ENCODE data around the gene NCOR1. TPM values are rescaled to one million over a fixed set of nuclear protein-coding genes. Genes with fewer than 3 reads are reported as not detected.

Gene NCOR1
- total and polyA plus RNA-seq, 9 of the 15 experiments (the other 6 are each of a cell fraction or from before 2014, with no cell fraction given): 20.2 to 66.5 (median 50.9) TPM

DNA sequence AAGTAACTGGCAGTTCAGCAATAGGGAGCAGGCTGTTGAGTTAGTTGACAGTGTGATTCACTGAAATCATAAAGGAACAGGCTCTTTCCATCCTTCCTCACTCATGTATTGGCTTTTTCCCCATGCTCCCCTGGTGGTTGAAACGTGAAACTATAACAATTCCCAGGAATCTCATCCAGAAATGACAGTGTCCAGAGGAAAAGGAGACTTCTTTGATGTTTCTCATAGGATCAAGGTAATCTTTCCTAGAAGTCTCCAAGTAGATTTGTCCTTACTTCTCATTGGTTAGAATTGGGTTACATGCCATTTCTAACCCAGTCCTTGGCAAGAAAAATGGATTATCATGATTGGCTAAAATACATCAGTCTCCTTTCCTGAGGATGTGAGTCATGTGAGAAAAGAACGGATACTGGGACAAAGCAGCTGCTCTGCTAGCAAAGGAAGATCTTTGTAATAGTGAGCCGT lies 201.4 kb downstream of the NCOR1 start:
- DNase-seq (ENCODE audit: extremely low read depth in 1 of 4, low spot score in 3 of 4) (no peak), FAIRE-seq (no peak), ATAC-seq (no peak)
- intact Hi-C loops (cut with micrococcal nuclease) (no loop called here), in situ Hi-C loops (cut with MboI) (no loop called here)
- Histone ChIP-seq H2AFZ (ENCODE audit: low read depth, low read length) (no peak overlapping the region), H3K9ac (ENCODE audit: insufficient read depth in 1 of 2, low read depth in 2 of 2, low read length in 2 of 2) (no peak overlapping the region), H4K20me1 (replicated peaks; ENCODE audit: control insufficient read depth, insufficient read depth, low read length) (no peaks in the 10 kb centered on the region), H3K36me3 (ENCODE audit: control insufficient read depth, insufficient read depth, low read length) (peaks cover 69% of the 10 kb centered on the region), H3K9me1 (ENCODE audit: control insufficient read depth, insufficient read depth, low read length) (no peaks in the 10 kb centered on the region), H3K4me3 (no peak overlapping the region), H3K27me3 (ENCODE audit: control insufficient read depth in 2 of 2, insufficient read depth in 2 of 2, low read length in 2 of 2) (no peaks in the 10 kb centered on the region), H3K4me1 (replicated peaks in 1 of 2; ENCODE audit: control insufficient read depth in 2 of 2, insufficient read depth in 2 of 2, low read length in 2 of 2) (no peaks in the 10 kb centered on the region; a peak in 1 of 5 replicates), H3K9me3 (replicated peaks; ENCODE audit: control insufficient read depth, insufficient read depth, low read depth, low read length) (no peaks in the 10 kb centered on the region), H3K79me2 (ENCODE audit: control insufficient read depth, insufficient read depth, low read length) (no peaks in the 10 kb centered on the region; the same call in 1 of the 3 replicates), H3K4me2 (ENCODE audit: insufficient read depth, low read length) (no peak overlapping the region), H3K27ac (ENCODE audit: extremely low read depth, low read depth, low read length) (no peak overlapping the region)
- no TSS peak for BruUV-seq (replicated peaks)
- ChIA-PET CTCF (ENCODE audit: low intra/inter-chr PET ratio) (no interaction called here), POLR2A (interaction anchor here (1.5 kb wide), 1 partner anchor 8 kb away, joined by 4 read pairs; no protein-coding TSS in a partner anchor)
- 64% methylated on average over 3 of the region's 3 CpGs for WGBS (ENCODE audit: insufficient coverage, low coverage, missing lambda C conversion rate)
- TF ChIP-seq, protein P1, sequence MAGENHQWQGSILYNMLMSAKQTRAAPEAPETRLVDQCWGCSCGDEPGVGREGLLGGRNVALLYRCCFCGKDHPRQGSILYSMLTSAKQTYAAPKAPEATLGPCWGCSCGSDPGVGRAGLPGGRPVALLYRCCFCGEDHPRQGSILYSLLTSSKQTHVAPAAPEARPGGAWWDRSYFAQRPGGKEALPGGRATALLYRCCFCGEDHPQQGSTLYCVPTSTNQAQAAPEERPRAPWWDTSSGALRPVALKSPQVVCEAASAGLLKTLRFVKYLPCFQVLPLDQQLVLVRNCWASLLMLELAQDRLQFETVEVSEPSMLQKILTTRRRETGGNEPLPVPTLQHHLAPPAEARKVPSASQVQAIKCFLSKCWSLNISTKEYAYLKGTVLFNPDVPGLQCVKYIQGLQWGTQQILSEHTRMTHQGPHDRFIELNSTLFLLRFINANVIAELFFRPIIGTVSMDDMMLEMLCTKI (IDR thresholded peaks at IDR 0.05; ENCODE audit: partially characterized antibody): no peak
- TF ChIP-seq, protein P2, sequence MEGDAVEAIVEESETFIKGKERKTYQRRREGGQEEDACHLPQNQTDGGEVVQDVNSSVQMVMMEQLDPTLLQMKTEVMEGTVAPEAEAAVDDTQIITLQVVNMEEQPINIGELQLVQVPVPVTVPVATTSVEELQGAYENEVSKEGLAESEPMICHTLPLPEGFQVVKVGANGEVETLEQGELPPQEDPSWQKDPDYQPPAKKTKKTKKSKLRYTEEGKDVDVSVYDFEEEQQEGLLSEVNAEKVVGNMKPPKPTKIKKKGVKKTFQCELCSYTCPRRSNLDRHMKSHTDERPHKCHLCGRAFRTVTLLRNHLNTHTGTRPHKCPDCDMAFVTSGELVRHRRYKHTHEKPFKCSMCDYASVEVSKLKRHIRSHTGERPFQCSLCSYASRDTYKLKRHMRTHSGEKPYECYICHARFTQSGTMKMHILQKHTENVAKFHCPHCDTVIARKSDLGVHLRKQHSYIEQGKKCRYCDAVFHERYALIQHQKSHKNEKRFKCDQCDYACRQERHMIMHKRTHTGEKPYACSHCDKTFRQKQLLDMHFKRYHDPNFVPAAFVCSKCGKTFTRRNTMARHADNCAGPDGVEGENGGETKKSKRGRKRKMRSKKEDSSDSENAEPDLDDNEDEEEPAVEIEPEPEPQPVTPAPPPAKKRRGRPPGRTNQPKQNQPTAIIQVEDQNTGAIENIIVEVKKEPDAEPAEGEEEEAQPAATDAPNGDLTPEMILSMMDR (IDR thresholded peaks at IDR 0.05 in 2 of 3, conservative IDR thresholded peaks at IDR 0.05 in 1 of 3; ENCODE audit: insufficient read depth in 2 of 3, low read depth in 1 of 3, low read length in 3 of 3): peak in 2 of 3 experiments; percentile 20 to 26; a peak in 1 of 6 replicates
